22Rv1 (cell line): ENCODE data around the gene CCDC77.
A peak's percentile ranks its signal among the peaks of the same experiment; 100 is the strongest.

Source experiments
- H3K27ac ChIP-seq: fragments of 450-650 bp; 2 replicates; pipeline ENCODE4 v1.5.1; 2017
- CTCF ChIP-seq: fragments of 450-650 bp; IDR thresholded peaks from 2 replicates; pipeline ENCODE4 v1.5.1; 2017; ENCODE audit warnings: mild to moderate bottlenecking
- ZFX ChIP-seq: fragments of 450-650 bp; IDR thresholded peaks from 2 replicates; pipeline ENCODE4 v1.6.1; 2017; ENCODE audit warnings: antibody characterized with exemption, borderline replicate concordance

The CCDC77 gene

GRCh38 chr12:462936-463705 lies 61.7 kb downstream of the CCDC77 start:
- TF ChIP-seq ZFX (no peak), CTCF (no peak)
- peak overlapping the region; percentile 38 for H3K27ac ChIP-seq

GRCh38 chr12:464484-465267 lies 63.2 kb downstream of the CCDC77 start:
- no peak overlapping the region for H3K27ac ChIP-seq
- TF ChIP-seq CTCF, result no peak
- TF ChIP-seq ZFX, result no peak

GRCh38 chr12:466039-466438 lies 64.6 kb downstream of the CCDC77 start:
- TF ChIP-seq CTCF (no peak), ZFX (no peak)
- no peak overlapping the region for H3K27ac ChIP-seq

- no peak overlapping the region for H3K27ac ChIP-seq
- TF ChIP-seq CTCF (no peak), ZFX (no peak)
Measured at GRCh38 chr12:466762-467161, 65.3 kb downstream of the CCDC77 start.

- H3K27ac ChIP-seq, result no peak overlapping the region
- TF ChIP-seq CTCF, result no peak
Measured at GRCh38 chr12:467591-467990, 66.1 kb downstream of the CCDC77 start.

- TF ChIP-seq ZFX (no peak), CTCF (no peak)
- no peak overlapping the region for H3K27ac ChIP-seq
Measured at GRCh38 chr12:468671-469389, 67.4 kb downstream of the CCDC77 start.
